Measurements from ENCODE around the gene TPST1. TPM values are rescaled to one million over a fixed set of nuclear protein-coding genes. Genes with fewer than 3 reads are reported as not detected.

The TPST1 gene
- total RNA-seq, 1 experiment from 2014 or later: 32.8 TPM

DNA sequence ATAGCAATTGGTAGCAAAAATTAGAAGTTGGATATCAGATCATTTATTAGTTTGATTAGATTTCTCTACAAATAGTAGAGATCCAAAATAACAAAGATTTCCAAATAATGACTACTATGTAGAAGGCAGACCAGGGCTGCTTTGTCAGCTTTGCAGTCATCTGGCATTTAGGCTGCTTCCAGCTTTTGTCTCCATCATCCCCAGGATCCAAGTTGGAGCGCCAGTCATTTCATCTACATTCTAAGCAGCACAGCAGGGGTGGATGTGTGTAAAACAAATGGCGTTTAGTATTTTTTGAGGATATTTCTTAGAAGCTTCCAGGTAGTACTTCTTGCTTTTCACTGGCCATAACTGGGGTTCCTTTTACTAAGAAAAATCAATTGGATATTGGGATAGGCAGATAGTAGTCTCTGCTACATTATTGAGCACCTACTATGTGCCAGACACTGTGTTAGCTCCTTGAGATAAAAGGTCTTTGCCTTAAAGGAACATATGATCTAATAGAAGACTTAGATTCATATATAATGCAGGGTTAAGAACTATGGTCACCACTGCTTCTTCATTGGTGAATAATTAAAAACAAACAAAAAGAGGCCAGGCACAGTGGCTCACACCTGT lies 41.5 kb downstream of the TPST1 start:
- H3K4me1 Mint-ChIP-seq (ENCODE audit: low read depth, unreplicated experiment): peaks cover 28% of the 10 kb centered on the region
- H3K27ac Mint-ChIP-seq (ENCODE audit: unreplicated experiment): peak overlapping the region; percentile 16
- POLR2A ChIA-PET: no interaction called here
- CTCF ChIA-PET: no interaction called here
- no peak overlapping the region for H3K4me3 Mint-ChIP-seq (ENCODE audit: unreplicated experiment)
- Histone ChIP-seq H3K27me3 (replicated peaks; ENCODE audit: control insufficient read depth, insufficient read depth, low read length) (no peaks in the 10 kb centered on the region), H3K4me3 (ENCODE audit: low read depth, low read length) (no peak overlapping the region), H3K9me3 (no peaks in the 10 kb centered on the region), H3K36me3 (ENCODE audit: control insufficient read depth, insufficient read depth, low read length) (peaks cover 2% of the 10 kb centered on the region; the same call in 1 of the 2 replicates), H3K4me1 (peaks cover 19% of the 10 kb centered on the region; the same call in 1 of the 2 replicates)
- no TSS peak for BruUV-seq (replicated peaks)
- DNase-seq: no peak
- H3K27me3 Mint-ChIP-seq (ENCODE audit: insufficient read depth, unreplicated experiment): no peaks in the 10 kb centered on the region
- no peaks in the 10 kb centered on the region for H3K9me3 Mint-ChIP-seq (ENCODE audit: unreplicated experiment)
- H3K36me3 Mint-ChIP-seq (ENCODE audit: insufficient read depth, unreplicated experiment): peaks cover 20% of the 10 kb centered on the region
- TF ChIP-seq, protein P1, sequence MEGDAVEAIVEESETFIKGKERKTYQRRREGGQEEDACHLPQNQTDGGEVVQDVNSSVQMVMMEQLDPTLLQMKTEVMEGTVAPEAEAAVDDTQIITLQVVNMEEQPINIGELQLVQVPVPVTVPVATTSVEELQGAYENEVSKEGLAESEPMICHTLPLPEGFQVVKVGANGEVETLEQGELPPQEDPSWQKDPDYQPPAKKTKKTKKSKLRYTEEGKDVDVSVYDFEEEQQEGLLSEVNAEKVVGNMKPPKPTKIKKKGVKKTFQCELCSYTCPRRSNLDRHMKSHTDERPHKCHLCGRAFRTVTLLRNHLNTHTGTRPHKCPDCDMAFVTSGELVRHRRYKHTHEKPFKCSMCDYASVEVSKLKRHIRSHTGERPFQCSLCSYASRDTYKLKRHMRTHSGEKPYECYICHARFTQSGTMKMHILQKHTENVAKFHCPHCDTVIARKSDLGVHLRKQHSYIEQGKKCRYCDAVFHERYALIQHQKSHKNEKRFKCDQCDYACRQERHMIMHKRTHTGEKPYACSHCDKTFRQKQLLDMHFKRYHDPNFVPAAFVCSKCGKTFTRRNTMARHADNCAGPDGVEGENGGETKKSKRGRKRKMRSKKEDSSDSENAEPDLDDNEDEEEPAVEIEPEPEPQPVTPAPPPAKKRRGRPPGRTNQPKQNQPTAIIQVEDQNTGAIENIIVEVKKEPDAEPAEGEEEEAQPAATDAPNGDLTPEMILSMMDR (IDR thresholded peaks at IDR 0.05; ENCODE audit: insufficient read depth in 1 of 2, low read depth in 1 of 2, low read length in 1 of 2, severe bottlenecking in 1 of 2, unreplicated experiment in 1 of 2): no peak
- intact Hi-C loops (cut with micrococcal nuclease; ENCODE audit: unreplicated experiment): no loop called here

DNA sequence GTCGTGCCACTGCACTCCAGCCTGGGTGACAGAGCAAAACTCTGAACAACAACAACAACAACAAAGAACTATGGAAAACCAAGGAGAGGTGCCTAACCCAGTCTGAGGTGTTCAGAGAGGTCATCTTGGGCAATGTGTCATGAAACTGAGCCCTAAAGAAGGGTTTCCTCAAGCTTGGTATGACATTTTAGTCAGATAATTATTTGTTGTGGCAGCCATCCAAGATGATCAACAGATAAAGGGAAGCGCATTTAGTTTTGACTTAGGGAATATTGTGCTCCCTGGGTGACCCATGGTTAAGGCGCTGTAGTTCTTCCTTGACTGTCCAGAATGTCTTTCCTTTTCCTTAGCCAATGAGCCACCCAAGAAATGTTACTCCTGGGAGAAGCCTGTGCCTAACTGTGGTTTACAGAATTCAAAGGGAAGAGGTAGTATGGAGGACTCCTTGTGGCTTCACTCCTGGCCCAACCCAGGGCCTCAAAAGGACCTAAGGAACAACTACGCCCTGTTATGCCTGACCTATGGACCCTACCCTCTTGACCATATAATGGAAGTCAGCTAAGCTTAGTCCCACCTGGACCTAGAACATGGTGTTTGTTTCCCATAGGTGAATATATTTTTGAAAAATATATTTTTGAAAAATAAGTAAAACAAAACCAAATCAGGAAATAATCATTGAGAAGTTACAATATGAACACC lies 42.4 kb downstream of the TPST1 start:
- Mint-ChIP-seq H3K9me3 (ENCODE audit: unreplicated experiment) (no peaks in the 10 kb centered on the region), H3K36me3 (ENCODE audit: insufficient read depth, unreplicated experiment) (peaks cover 20% of the 10 kb centered on the region), H3K27me3 (ENCODE audit: insufficient read depth, unreplicated experiment) (no peaks in the 10 kb centered on the region), H3K27ac (ENCODE audit: unreplicated experiment) (no peak overlapping the region), H3K4me1 (ENCODE audit: low read depth, unreplicated experiment) (peaks cover 28% of the 10 kb centered on the region), H3K4me3 (ENCODE audit: unreplicated experiment) (no peak overlapping the region)
- Histone ChIP-seq H3K9me3 (no peaks in the 10 kb centered on the region), H3K4me1 (peaks cover 19% of the 10 kb centered on the region; the same call in 1 of the 2 replicates), H3K36me3 (ENCODE audit: control insufficient read depth, insufficient read depth, low read length) (peaks cover 2% of the 10 kb centered on the region; the same call in 1 of the 2 replicates), H3K27me3 (replicated peaks; ENCODE audit: control insufficient read depth, insufficient read depth, low read length) (no peaks in the 10 kb centered on the region), H3K4me3 (ENCODE audit: low read depth, low read length) (no peak overlapping the region)
- POLR2A ChIA-PET: no interaction called here
- intact Hi-C loops (cut with micrococcal nuclease; ENCODE audit: unreplicated experiment): no loop called here
- TF ChIP-seq, protein P1 (IDR thresholded peaks at IDR 0.05; ENCODE audit: insufficient read depth in 1 of 2, low read depth in 1 of 2, low read length in 1 of 2, severe bottlenecking in 1 of 2, unreplicated experiment in 1 of 2): no peak
- CTCF ChIA-PET: interaction anchor here (0.7 kb wide), 1 partner anchor 62 kb away, joined by 3 read pairs; no protein-coding TSS in a partner anchor
- no TSS peak for BruUV-seq (replicated peaks)
- no peak for DNase-seq

DNA sequence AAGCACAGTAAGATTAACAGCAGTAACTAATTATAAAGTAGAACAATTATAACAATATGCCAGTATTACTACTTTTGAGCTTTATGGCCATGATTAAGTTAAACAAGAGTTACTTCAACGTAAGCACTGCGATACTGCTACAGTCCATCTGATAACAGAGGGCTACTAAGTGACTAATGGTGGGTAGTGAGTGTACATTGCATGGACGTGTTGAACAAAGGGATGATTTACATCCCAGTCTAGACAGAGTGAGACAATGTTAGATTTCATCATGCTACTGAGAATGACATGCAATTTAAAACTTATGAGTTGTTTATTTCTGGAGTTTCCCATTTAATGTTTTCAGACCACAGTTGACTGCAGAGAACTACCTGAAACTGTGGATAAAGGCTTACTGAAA lies 45.6 kb downstream of the TPST1 start:
- Histone ChIP-seq H3K4me3 (ENCODE audit: low read depth, low read length) (no peak overlapping the region), H3K4me1 (peaks cover 9% of the 10 kb centered on the region; the same call in 1 of the 2 replicates), H3K9me3 (no peaks in the 10 kb centered on the region), H3K36me3 (ENCODE audit: control insufficient read depth, insufficient read depth, low read length) (peaks cover 2% of the 10 kb centered on the region; the same call in 1 of the 2 replicates), H3K27me3 (replicated peaks; ENCODE audit: control insufficient read depth, insufficient read depth, low read length) (no peaks in the 10 kb centered on the region)
- H3K4me3 Mint-ChIP-seq (ENCODE audit: unreplicated experiment): no peak overlapping the region
- no peaks in the 10 kb centered on the region for H3K27me3 Mint-ChIP-seq (ENCODE audit: insufficient read depth, unreplicated experiment)
- ChIA-PET CTCF (interaction anchor here (0.6 kb wide), 1 partner anchor 741 kb away, joined by 3 read pairs; no protein-coding TSS in a partner anchor), POLR2A (no interaction called here)
- no TSS peak for BruUV-seq (replicated peaks)
- H3K4me1 Mint-ChIP-seq (ENCODE audit: low read depth, unreplicated experiment): peaks cover 15% of the 10 kb centered on the region
- intact Hi-C loops (cut with micrococcal nuclease; ENCODE audit: unreplicated experiment): no loop called here
- DNase-seq: no peak
- TF ChIP-seq, protein P1 (IDR thresholded peaks at IDR 0.05; ENCODE audit: insufficient read depth in 1 of 2, low read depth in 1 of 2, low read length in 1 of 2, severe bottlenecking in 1 of 2, unreplicated experiment in 1 of 2): no peak
- H3K36me3 Mint-ChIP-seq (ENCODE audit: insufficient read depth, unreplicated experiment): peaks cover 19% of the 10 kb centered on the region
- no peaks in the 10 kb centered on the region for H3K9me3 Mint-ChIP-seq (ENCODE audit: unreplicated experiment)
- H3K27ac Mint-ChIP-seq (ENCODE audit: unreplicated experiment): no peak overlapping the region
